Measurements from ENCODE around the gene DACH1. TPM values are rescaled to one million over a fixed set of nuclear protein-coding genes. Genes with fewer than 3 reads are reported as not detected.

The DACH1 gene
- total and polyA plus RNA-seq, 2 of the 13 experiments (the other 11 are each of a cell fraction or from before 2014, with no cell fraction given): not detected

- TF ChIP-seq ZHX2 (IDR thresholded peaks at IDR 0.05; ENCODE audit: low read depth) (no peak), ZHX2 (CRISPR knock-in tag; IDR thresholded peaks at IDR 0.05; ENCODE audit: borderline replicate concordance) (no peak), ZBTB42 (CRISPR knock-in tag; IDR thresholded peaks at IDR 0.05) (no peak), YEATS2 (CRISPR knock-in tag; IDR thresholded peaks at IDR 0.05; ENCODE audit: borderline replicate concordance) (no peak)
- TF ChIP-seq, protein P1, sequence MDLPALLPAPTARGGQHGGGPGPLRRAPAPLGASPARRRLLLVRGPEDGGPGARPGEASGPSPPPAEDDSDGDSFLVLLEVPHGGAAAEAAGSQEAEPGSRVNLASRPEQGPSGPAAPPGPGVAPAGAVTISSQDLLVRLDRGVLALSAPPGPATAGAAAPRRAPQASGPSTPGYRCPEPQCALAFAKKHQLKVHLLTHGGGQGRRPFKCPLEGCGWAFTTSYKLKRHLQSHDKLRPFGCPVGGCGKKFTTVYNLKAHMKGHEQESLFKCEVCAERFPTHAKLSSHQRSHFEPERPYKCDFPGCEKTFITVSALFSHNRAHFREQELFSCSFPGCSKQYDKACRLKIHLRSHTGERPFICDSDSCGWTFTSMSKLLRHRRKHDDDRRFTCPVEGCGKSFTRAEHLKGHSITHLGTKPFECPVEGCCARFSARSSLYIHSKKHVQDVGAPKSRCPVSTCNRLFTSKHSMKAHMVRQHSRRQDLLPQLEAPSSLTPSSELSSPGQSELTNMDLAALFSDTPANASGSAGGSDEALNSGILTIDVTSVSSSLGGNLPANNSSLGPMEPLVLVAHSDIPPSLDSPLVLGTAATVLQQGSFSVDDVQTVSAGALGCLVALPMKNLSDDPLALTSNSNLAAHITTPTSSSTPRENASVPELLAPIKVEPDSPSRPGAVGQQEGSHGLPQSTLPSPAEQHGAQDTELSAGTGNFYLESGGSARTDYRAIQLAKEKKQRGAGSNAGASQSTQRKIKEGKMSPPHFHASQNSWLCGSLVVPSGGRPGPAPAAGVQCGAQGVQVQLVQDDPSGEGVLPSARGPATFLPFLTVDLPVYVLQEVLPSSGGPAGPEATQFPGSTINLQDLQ (CRISPR knock-in tag; IDR thresholded peaks at IDR 0.05): no peak
Measured at GRCh38 chr13:71516521-71516920, 350.5 kb downstream of the DACH1 start (continued).

All from HepG2 (cell line).